Ramos (cell line): ENCODE measurements around the gene DOLPP1.

ENCODE experiments used
- in situ Hi-C: fragments of 300-500 bp; cut with MboI; formaldehyde crosslinking; loops from one replicate; pipeline ENCODE4 v1.14.3; 2022; ENCODE audit warnings: low sequenced_read_pairs; ENCODE audit not compliant: unreplicated experiment

The DOLPP1 gene

DNA sequence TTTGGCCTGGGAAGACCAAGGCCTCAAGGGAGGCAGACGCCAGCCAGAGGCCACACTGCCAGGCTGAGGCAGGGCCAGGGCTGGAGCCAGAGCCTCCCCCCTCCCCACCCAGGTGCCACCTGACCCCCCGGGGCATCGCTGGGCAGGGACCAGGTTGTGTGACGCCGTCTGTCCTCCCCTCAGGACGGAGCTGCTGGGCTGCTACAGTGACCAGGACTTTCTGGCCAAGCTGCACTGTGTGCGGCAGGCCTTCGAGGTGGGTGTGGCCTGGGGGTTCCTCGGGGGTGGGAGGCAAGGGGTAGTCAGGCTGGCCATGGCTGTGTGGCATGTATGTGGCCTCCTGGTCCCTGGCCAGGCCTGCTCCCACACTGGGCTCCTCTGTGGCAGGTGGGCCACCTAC lies 17.9 kb upstream of the DOLPP1 start:
- in situ Hi-C loops = no loop called here

DNA sequence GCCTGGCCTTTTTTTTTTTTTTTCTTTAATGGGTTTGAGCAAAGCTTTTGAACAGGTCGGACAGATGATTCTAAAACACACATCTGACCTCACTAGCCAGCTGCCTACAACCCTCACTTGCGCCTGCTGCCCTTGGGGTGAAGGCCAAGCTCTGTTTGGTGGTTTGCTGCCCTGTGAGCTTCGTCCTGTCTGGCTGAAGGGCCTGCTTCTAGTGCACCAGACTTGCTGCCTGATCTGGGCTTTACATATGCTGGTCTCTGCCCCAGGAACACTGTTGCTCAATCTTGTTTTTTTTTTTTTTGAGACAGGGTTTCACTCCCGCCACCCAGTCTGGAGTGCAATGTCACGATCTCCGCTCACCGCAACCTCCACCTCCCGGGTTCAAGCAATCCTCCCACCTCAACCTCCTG lies 16.4 kb upstream of the DOLPP1 start:
- in situ Hi-C loops = no loop called here

DNA sequence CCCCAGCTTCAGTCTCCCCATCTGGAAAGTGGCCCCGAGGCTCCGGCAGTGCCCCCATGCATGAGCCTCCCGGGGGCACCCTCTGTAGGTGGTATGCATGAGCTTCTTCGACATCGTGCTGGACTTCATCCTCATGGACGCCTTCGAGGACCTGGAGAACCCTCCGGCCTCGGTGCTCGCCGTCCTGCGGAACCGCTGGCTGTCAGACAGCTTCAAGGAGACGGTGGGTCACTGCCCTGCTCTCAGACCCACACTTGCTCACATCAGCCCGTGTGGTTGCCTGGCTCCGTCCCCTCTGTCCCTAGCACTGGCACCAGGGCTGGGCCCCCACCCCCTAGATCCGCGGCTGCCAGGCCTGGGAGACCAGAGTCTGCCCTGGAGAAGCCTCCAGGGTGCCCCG lies 12.8 kb upstream of the DOLPP1 start:
- in situ Hi-C loops = no loop called here

DNA sequence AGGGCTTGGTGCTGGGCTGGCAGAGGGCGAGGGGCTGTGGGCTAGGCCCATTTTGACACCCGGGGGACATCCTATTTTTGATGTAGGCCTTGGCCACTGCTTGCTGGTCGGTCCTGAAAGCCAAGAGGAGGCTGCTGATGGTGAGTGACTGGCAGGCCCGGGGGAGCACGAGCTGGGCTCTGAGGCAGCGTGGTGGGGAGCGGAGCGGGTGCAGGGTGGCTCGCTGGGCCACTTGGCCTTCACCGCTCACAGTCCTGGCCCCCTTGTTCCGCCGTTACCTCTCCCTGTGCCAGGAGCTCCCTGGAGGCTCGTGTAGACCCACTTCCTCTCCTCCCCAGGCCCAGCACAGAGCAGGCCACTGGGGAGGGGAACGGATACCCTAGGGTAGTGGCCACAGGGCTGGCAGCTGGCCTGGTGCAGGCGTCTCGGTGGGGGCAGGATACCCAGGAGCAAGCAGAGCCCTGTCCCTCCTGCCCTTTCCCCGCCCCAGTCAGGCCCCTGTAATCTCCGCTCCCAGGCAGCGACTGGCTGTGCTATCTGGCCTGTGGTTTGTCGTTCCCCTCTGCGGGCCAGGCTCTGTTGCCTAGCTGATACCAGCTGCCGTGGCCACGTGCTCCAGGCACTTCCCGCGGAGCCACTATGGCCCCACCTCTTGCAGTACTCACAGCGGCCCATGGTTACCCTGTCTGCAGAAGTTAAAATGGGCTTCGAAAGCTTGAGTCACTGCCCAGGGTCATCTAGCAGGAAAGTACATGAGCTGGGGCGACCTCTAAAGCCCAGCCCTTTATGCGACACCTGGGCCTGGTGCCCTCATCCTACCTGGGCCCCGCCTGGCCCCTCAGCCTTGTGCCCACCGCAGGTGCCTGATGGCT lies 11.7 kb upstream of the DOLPP1 start:
- in situ Hi-C loops = no loop called here

DNA sequence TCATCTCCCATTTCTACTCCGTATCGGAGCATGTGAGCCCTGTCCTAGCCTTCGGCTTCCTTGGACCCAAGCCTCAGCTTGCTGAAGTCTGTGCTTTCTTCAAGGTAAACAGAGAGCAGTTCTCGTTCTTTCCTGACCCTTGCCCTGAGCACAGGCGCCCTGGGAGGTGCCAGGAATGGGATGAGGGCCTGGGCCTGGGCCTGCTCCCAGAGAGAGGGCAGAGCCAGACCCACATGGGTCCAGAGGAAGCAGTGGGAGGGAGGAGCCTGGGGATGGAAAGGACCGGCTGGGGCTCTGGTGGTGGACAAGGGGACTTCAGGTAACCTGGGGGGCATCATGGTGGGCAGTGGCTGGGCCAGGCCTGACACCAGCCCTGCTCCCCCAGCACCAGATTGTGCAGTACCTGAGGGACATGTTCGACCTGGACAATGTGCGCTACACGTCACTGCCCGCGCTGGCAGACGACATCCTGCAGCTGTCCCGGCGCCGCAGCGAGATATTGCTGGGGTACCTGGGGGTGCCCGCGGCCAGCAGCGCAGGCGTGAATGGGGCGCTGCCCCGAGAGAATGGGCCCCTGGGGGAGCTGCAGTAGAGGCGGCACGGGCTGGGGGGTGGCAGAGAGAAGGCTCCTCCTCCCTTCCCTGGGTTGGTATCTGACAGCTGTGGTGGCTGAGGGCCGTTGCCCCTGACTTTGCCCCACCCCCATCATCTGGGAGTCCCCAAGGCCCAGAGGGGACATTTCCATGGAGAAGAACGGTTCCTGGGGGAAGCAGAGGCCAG lies 10.9 kb upstream of the DOLPP1 start:
- in situ Hi-C loops = no loop called here

DNA sequence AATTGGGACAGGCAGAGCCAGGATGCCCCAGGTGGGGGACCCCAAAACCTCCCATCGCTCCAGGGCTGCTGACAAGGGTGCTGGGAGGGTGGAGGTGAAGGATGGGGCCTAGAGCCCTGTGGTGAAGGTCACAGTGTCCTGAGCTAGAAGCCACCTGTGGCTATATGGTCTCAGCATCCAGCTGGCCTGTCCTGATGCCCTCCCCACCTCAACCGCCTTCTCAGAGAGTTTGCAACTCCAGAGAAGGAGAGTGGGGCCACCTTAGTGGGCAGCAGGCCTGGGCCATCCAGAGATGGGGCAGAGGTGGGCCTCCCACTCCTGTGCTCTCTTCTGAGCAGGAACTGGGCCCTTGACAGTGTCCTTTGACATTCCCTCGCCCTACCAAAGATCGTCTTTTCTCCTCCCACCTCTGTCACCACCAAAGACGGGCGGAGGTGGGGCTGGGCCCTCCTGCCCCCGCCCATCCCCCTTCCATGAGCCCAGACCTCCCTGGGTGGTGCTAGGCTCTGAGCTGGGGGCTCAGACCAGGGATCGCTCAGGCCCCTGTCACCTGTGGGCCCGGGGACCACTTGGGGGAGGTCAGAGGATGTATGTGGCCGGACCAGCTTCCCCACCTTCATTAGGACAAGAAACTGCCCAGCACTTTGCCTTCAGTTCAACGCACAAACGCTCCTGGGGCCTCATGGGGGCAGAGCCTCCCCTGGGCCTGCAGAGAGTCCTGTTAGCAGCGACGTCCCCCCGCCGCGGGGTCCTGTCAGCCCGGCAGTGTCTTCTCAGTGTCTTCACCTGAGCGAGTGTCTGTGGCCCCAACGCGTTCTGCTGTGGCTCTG lies 10.0 kb upstream of the DOLPP1 start:
- in situ Hi-C loops = no loop called here

DNA sequence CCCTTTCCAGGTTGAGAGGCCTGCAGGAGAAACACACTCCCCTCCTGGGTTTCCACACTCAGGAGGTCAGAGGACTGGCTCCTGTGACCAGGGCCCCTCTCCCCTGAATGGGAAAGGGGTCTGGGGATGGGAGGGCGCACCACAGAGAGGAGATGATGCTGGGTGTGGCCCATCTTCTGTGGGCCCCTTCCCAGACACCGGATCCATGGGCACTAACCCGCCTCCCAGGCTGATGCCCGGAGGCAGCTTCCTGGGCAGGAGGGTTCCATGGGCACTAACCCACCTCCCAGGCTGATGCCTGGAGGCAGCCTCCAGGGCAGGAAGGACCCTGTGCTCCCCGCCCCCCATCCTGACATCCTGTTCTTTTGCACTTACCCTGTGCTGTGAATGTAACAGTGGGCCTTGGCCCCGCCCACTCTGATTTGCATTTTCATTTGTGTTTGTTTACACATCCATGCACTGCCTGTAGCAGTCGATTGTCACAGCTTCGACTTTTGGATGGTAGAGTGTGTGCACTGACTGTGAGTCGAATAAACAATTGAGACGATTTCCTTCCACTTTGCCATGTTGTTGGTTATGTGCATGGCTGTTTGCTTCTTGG lies 9.3 kb upstream of the DOLPP1 start:
- in situ Hi-C loops = no loop called here

DNA sequence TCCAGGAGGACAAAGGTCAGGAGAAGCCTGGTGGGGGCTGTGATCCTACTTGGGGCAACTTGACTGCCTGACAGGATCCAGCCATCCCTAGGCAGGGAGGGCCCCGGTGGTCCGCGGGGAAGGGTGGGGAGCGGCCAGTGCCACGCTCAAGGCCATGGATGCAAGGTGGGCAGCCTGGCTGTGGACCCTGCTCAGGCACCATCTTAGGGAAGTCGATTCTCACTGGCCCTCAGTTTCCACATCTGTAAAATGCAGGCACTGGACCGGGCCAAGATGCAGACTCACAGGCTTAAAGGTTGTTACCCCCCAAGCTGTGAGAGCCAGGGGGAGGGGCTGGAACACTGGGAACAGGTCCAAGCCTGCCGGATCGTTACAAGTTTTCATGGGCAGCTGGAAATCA lies 8.7 kb upstream of the DOLPP1 start:
- in situ Hi-C loops = no loop called here

DNA sequence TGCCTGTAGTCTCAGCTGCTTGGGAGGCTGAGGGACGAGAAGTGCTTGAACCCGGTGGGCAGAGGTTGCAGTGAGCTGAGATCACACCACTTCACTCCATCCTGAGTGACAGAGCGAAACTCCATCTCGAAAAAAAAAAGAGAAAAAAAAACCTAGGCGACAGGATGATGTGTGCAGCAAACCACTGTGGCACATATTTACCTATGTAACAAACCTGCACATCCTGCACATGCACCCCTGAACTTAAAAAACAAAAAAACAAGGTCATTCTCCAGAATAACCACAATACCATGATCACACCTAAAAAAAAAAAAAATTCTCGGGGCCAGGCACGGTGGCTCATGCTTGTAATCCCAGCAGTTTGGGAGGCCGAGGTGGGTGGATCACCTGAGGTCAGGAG lies 7.5 kb upstream of the DOLPP1 start:
- in situ Hi-C loops = no loop called here

DNA sequence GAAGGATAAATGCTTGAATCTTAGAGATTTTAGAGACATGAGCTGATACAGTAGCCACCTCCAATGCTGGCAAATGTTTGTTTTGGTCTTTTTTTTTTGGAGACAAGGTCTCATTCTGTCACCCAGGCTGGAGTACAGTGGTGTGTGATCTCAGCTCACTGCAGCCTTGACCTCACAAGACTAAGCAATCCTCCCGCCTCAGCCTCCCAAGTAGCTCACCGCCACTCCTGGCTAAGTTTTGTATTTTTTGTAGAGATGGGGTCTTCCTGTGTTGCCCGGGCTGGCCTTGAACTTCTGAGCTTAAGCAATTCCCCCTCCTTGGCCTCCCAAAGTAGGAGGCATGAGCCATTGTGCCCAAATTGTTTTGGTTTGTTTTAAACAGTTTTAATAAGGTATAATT lies 6.8 kb upstream of the DOLPP1 start:
- in situ Hi-C loops = no loop called here

DNA sequence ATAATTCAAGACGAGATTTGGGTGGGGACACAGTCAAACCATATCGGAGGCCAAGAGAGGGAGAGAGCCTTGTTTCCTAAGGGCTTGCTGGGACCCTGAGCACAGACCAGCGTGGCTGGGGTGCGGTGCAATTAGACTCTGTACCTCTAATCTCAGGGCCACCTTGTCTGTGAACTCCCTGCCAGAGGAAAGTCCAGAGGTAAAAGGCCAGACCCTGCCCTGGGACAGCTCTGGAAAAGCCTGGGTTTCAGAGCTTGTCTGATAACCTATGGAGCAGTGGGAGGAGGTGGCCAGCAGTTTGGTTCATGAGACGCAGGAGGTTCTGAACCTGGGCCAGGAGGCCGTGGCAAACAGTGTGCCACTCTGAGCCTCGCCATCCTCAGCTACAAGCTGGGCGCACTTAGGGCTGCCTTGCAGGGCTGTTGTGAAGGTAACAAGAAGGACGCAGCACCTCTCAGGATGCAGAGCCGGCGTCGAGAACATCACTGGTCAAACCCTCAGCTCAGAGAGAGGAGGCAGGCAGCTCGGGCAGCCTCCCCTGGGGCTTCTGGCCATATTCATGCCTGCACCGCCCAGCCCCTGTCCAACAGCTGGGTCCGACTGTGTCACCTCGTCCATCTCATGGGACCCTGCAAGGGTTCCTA lies 4.8 kb upstream of the DOLPP1 start:
- in situ Hi-C loops = no loop called here

DNA sequence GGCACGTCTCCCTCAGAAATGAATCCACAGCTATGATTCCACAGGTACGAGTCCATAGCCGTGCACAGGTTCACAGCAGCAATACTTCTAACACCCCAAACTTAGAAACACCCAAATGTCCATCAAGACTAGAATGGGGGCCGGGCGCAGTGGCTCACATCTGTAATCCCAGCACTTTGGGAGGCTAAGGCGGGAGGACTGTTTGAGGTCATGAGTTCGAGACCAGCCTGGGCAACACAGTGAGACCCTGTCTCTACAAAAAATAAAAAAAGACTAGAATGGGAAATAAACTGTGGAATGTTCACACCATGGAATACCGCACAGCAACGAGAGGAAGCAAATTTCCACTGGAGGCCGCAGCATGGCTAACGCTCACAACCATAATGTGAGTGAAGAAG lies 4.3 kb upstream of the DOLPP1 start:
- in situ Hi-C loops = no loop called here

DNA sequence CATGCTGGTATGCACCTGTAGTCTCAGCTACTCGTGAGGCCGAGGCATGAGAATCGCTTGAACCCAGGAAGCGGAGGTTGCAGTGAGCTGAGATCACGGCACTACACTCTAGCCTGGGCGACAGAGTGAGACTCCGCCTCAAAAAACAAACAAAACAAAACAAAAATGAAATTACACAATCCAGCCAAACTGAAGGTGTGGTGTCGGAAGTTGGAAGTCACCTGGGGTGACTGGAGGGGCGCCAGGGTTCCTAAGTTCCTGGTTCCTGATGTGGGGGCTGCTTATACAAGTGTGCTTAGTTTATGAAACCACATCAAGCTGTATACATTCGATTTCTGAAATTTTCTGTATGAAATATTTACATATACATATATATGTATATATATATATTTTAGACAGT lies 3.7 kb upstream of the DOLPP1 start:
- in situ Hi-C loops = no loop called here

DNA sequence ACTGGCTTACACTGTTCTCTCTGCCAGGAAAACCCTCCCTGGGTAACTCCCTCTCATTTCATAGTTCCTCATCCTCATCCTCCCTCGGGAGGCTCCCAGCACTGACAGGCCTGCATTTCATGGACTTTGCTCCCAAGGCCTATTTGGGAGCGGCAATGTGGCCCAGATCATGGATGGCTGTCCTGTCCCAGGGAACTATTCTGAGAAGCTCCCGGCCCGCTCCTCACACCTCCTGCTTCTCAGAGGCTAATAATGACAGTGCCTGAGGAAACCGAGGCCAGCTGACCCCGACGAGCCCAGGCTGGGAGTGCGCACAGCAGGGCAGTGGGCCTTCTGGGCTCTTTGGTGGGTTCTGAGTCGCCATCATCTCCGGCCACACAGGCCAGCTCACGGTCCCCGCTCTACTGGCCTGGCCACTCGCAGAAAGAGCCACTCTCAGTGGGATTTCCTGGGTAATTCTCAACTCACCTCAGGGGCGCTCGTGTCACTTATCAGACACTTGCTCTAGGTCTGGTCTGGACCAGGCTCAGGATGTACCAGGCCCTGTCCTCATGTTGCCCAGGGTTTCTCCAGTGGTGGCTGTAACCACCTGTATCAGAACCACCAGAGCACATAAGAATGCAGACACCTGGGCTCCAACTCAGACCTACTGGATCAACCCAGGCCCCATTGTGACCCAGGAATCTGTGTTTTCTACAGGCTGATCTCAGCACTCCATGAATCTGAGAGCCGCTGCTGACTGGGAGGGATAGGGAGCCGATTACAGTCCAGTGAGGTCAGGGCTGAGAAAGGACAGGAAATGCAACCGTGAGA lies 2.0 kb upstream of the DOLPP1 start:
- in situ Hi-C loops = no loop called here

DNA sequence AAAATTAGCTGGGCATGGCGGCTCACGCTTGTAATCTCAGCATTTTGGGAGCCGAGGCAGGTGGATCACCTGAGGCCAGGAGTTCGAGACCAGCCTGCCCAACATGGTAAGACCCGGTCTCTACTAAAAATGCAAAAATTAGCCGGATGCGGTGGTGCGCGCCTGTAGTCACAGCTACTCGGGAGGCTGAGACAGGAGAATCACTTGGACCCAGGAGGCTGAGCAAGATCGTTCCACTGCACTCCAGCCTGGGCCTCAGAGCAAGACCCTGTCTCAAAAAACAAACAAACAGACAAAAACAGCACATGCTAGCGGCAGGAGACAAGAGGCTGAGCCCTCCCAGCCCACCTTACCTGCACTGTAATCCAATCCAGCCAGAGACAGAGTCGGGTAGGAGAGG lies 1.1 kb upstream of the DOLPP1 start:
- in situ Hi-C loops = no loop called here

DNA sequence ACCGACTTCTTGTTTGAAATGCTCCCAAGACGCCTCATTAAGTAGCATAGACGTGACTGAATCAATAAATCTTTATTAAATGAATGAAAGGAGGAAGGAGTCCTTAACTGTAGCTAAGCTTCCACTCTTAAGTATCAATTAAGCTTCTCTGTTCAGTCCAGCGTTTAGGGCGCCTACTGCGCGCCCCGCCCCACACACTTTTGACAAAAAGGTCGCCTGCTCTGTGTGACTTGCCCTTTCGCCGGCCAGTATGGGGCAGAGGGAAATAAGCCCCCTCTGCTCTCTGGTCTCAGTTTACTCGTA lies 662 bp upstream of the DOLPP1 start:
- in situ Hi-C loops = no loop called here

DNA sequence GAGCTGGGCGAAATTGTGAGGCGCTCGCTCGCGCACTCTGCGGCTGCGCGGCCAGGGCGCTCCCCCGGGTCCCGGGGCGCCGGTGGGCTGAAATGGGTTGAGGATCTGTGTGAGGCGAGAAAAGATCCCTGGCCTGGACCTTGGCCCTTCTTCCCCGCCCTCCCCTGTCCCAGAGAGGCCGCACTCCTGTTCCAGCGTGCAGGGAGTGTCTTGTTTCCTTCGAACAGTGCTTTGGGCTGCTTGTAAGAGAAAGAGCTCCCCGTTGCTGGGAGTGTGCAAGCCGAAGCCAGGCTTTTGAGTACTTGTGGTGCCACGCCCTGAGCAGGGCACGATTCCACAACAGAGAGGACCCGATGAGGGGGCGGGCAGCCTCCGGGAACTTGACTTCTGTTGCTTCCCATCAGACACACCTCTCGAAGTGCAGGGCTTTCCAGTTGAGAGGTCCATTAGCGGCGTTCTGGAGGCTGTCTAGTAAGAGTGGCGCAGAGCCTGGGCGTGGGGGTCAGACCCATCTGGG lies 535 bp downstream of the DOLPP1 start:
- in situ Hi-C loops = no loop called here

DNA sequence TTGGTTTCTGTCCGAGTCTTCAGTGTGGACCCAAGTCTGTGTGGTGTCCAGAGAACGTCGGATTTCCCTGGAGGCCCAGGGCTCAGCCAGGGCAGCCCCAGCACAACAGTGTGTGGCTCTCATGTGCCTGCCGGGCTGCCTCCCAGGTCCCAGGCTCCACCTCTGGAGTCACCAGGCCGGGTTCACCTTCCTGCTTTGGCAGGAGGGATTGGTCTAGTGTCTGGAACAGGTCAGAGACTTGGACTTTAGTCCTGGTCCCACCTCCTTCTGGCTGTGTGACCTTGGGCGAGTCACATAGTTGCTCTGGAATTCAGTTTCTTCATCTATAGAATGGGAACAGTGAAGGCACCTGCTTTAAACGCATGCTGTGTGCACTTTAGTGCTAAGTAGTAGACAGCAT lies 3.2 kb downstream of the DOLPP1 start:
- in situ Hi-C loops = no loop called here

DNA sequence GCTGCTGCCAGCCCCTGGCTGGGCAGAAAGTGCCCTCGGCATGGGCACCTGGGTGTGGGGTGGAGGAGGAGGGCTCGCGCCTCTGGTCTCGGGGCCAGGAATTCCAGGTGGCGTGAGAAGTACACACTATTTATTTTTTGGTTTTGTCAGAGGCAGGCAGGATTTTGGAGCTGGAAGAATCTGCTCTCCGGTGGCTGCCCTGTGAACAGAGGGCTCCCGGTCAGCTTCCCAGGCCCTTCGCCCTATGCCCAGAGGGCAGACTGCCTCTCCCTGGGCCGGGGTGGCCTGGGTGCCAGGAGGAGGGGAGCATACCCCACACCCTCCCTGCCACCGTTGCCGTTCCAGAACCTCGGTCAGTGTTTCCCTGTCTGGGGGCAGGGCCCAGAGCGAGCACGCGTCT lies 8.3 kb downstream of the DOLPP1 start:
- in situ Hi-C loops = no loop called here
